KG1 (cell line): ENCODE data around the gene SRSF7.

Experiments
- DNase-seq: peaks from one replicate; lab custom pipeline; 2025; lab: John Stamatoyannopoulos, UW

SRSF7 gene

GRCh38 chr2:38701542-38701941, 49.6 kb downstream of the SRSF7 start:
- no peak for DNase-seq

DNA sequence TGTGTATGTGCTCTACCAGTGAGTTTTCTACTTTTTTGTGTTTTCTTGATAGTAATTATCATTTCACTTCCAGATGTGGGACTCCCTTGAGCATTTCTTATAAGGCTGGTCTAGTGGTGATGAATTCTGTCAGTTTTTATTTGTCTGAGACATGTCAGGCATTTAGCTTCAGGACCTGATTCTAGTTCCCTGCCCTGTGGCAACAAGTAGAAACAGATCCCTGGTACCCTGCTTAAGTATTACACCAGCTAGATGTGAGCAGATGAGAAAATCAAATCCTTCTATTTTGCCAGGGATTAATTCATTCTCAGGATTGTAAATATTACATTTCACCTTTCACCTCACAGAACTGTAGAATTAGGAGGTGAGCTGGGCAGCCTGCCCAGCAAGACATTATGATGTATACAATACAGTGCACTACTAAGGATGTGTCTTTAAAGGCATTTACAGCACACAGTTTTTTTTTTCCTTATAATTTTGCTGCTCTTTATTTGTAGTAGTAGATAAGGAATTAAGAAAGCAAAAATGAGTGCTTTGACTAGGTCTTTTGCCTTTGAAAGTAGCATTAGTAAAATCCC, 50.2 kb downstream of the SRSF7 start:
- DNase-seq = no peak

GRCh38 chr2:38700113-38700785, 50.9 kb downstream of the SRSF7 start:
- DNase-seq = no peak

DNA sequence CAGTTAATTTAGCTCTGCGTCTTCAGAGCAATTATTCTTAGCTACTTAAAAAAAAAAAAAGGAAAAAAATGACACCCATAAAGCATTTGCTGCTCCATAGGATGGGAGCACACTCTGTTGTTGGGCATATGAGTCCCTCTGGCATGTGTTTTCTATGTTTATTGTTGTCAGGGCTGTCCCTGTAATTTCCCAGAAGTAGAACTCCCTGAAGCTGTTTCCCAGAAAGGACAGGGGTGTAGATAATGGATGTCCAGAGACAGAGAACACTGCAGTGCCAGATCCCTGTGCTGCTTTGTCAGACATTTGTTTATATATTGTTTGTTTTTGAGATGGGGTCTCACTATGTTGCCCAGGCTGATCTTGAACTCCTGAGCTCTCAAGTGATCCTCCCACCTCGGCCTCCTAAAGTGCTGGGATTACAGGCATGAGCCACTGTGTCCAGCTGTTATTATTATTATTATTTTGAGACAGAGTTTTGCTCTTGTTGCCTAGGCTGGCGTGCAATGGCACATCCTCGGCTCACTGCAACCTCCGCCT, 52.6 kb downstream of the SRSF7 start:
- no peak for DNase-seq

GRCh38 chr2:38697116-38697840, 53.9 kb downstream of the SRSF7 start:
- no peak for DNase-seq
